ENCODE results near the gene KCNE1.

KCNE1 gene

DNA sequence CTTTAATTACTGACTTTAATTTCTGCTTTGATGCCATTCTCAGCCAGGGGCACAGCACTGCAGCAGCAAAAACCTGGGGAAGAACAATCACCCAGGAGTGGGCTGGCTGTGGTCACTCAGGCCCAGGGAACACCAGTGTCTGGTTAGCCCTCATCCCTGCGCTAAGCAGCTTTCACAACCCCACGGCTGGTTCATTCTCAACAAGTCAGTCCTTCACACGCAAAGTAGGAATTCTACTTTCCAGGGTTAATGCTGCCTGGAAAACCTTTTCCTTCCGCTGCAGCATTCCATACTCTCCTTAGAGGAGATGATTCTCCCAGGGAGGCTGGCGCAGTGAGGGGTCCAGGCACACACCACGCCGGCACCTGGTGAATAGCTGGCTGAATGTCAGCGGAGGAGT lies 24.3 kb upstream of the KCNE1 start:
- no peak for TF ChIP-seq YY1 (IDR thresholded peaks at IDR 0.05; ENCODE audit: low read depth)
- TF ChIP-seq NFIC (IDR thresholded peaks at IDR 0.05), result no peak
- no peak for TF ChIP-seq FOXM1 (IDR thresholded peaks at IDR 0.05; ENCODE audit: borderline replicate concordance, low read depth)
- TF ChIP-seq, protein P1, sequence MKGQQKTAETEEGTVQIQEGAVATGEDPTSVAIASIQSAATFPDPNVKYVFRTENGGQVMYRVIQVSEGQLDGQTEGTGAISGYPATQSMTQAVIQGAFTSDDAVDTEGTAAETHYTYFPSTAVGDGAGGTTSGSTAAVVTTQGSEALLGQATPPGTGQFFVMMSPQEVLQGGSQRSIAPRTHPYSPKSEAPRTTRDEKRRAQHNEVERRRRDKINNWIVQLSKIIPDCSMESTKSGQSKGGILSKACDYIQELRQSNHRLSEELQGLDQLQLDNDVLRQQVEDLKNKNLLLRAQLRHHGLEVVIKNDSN (IDR thresholded peaks at IDR 0.05), result no peak

DNA sequence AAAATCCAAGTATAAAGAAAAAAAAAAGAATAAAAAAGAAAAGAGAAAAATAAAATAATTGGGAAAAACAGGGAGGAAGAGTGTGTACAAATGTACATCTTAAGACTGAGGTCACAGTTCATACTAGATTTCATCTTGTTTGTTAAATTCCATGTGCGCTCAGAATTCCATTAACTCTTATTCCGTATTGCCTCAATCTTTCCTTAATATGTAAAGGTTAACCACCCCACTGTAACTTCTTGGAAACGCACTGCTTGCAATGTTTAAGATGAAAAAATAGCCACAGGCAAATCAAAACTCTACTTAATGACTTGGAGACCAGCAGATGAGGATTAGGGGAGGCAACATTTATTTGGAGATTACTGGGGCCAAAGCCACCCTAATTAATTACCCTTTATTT lies 23.9 kb upstream of the KCNE1 start:
- TF ChIP-seq RAD21 (IDR thresholded peaks at IDR 0.05; ENCODE audit: low read depth) (no peak), FOXM1 (IDR thresholded peaks at IDR 0.05; ENCODE audit: borderline replicate concordance, low read depth) (no peak), CREB1 (IDR thresholded peaks at IDR 0.05; ENCODE audit: low read depth) (no peak), TAF1 (IDR thresholded peaks at IDR 0.05; ENCODE audit: low read depth) (no peak), ZBTB7A (IDR thresholded peaks at IDR 0.05; ENCODE audit: low read depth) (no peak), EP300 (IDR thresholded peaks at IDR 0.05; ENCODE audit: borderline replicate concordance) (no peak), TCF12 (IDR thresholded peaks at IDR 0.05; ENCODE audit: low read depth) (no peak), YY1 (IDR thresholded peaks at IDR 0.05; ENCODE audit: low read depth) (no peak), CEBPB (IDR thresholded peaks at IDR 0.05) (no peak), EGR1 (IDR thresholded peaks at IDR 0.05) (no peak), TEAD4 (IDR thresholded peaks at IDR 0.05) (no peak), NFIC (IDR thresholded peaks at IDR 0.05) (no peak)
- TF ChIP-seq, protein P2, sequence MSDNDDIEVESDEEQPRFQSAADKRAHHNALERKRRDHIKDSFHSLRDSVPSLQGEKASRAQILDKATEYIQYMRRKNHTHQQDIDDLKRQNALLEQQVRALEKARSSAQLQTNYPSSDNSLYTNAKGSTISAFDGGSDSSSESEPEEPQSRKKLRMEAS (IDR thresholded peaks at IDR 0.05), result no peak
- TF ChIP-seq, protein P3, sequence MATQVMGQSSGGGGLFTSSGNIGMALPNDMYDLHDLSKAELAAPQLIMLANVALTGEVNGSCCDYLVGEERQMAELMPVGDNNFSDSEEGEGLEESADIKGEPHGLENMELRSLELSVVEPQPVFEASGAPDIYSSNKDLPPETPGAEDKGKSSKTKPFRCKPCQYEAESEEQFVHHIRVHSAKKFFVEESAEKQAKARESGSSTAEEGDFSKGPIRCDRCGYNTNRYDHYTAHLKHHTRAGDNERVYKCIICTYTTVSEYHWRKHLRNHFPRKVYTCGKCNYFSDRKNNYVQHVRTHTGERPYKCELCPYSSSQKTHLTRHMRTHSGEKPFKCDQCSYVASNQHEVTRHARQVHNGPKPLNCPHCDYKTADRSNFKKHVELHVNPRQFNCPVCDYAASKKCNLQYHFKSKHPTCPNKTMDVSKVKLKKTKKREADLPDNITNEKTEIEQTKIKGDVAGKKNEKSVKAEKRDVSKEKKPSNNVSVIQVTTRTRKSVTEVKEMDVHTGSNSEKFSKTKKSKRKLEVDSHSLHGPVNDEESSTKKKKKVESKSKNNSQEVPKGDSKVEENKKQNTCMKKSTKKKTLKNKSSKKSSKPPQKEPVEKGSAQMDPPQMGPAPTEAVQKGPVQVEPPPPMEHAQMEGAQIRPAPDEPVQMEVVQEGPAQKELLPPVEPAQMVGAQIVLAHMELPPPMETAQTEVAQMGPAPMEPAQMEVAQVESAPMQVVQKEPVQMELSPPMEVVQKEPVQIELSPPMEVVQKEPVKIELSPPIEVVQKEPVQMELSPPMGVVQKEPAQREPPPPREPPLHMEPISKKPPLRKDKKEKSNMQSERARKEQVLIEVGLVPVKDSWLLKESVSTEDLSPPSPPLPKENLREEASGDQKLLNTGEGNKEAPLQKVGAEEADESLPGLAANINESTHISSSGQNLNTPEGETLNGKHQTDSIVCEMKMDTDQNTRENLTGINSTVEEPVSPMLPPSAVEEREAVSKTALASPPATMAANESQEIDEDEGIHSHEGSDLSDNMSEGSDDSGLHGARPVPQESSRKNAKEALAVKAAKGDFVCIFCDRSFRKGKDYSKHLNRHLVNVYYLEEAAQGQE (IDR thresholded peaks at IDR 0.05; ENCODE audit: low read depth), result no peak
- TF ChIP-seq, protein P1 (IDR thresholded peaks at IDR 0.05), result no peak

DNA sequence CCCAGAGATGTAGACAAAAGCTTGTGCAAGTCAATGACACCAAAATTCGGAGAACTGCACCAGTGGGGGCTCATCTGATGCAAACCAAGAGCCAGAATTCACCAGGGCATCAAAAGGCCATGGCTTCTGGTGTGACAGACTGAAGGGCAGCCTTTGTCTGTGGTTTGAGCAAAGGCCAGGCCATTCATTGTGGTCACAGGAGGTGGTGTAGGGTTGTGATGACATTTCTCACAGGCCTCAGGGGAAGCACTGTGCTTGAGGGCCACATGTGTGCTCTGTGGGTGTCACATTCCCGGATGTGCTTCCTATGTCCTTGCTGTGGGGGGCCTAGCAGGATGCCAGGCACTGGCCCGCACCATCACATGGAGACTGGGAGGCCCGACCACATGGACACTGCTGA lies 22.5 kb upstream of the KCNE1 start:
- TF ChIP-seq, protein P2 (IDR thresholded peaks at IDR 0.05), result no peak
- TF ChIP-seq CREB1 (IDR thresholded peaks at IDR 0.05; ENCODE audit: low read depth) (no peak), EP300 (IDR thresholded peaks at IDR 0.05; ENCODE audit: borderline replicate concordance) (no peak), TAF1 (IDR thresholded peaks at IDR 0.05; ENCODE audit: low read depth) (no peak), ZBTB7A (IDR thresholded peaks at IDR 0.05; ENCODE audit: low read depth) (no peak), TCF12 (IDR thresholded peaks at IDR 0.05; ENCODE audit: low read depth) (no peak), YY1 (IDR thresholded peaks at IDR 0.05; ENCODE audit: low read depth) (no peak), CEBPB (IDR thresholded peaks at IDR 0.05) (no peak), FOXM1 (IDR thresholded peaks at IDR 0.05; ENCODE audit: borderline replicate concordance, low read depth) (no peak), RAD21 (IDR thresholded peaks at IDR 0.05; ENCODE audit: low read depth) (no peak), NFIC (IDR thresholded peaks at IDR 0.05) (no peak), TEAD4 (IDR thresholded peaks at IDR 0.05) (no peak), EGR1 (IDR thresholded peaks at IDR 0.05) (no peak)
- TF ChIP-seq, protein P1 (IDR thresholded peaks at IDR 0.05), result no peak
- TF ChIP-seq, protein P3 (IDR thresholded peaks at IDR 0.05; ENCODE audit: low read depth), result no peak

DNA sequence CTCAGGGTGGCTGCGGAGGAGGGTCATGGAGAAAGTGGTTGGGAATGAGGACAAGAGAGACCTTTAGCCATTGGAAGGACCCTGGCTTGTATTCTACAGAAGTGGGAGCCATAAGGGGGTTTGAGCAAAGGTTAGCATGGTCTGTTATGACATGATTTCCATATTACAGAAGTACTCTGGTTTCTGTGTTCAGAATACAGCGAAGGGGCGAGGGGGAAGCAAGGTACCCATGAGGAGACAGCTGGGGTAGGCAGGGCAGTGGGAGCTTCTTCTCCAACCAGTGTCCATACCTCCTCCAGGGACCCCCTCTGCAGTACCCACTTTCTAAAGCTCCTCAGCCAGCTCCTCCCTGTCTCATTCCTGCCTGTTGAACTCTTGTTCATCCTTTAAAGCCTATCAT lies 21.9 kb upstream of the KCNE1 start:
- TF ChIP-seq CREB1 (IDR thresholded peaks at IDR 0.05; ENCODE audit: low read depth) (no peak), NFIC (IDR thresholded peaks at IDR 0.05) (no peak), EGR1 (IDR thresholded peaks at IDR 0.05) (no peak), TCF12 (IDR thresholded peaks at IDR 0.05; ENCODE audit: low read depth) (no peak)

DNA sequence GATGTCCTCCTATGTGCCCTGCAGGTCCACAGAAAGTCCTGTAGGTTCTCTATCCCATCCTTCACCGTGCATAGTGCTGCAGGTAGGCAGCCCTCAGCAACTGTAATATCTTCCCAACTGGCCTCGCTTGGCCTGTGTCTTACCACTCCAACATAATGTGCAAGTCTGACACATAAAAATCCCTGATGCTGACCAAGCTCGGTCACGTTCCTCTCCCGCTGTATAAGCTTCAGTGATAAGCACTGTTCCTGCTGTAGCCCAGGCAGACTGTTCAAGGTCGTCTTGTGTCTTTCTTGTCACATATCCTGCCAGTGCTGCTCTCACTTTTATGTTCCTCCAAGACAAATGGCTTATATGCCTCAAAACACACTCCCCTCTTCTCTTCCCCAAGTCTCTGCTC lies 19.4 kb upstream of the KCNE1 start:
- no peak for TF ChIP-seq EGR1 (IDR thresholded peaks at IDR 0.05)
- TF ChIP-seq TEAD4 (IDR thresholded peaks at IDR 0.05), result no peak
- no peak for TF ChIP-seq TAF1 (IDR thresholded peaks at IDR 0.05; ENCODE audit: low read depth)
- TF ChIP-seq NFIC (IDR thresholded peaks at IDR 0.05), result no peak
- TF ChIP-seq ZBTB7A (IDR thresholded peaks at IDR 0.05; ENCODE audit: low read depth), result no peak
- no peak for TF ChIP-seq CREB1 (IDR thresholded peaks at IDR 0.05; ENCODE audit: low read depth)
- no peak for TF ChIP-seq YY1 (IDR thresholded peaks at IDR 0.05; ENCODE audit: low read depth)
- no peak for TF ChIP-seq TCF12 (IDR thresholded peaks at IDR 0.05; ENCODE audit: low read depth)
- no peak for TF ChIP-seq RAD21 (IDR thresholded peaks at IDR 0.05; ENCODE audit: low read depth)
- no peak for TF ChIP-seq CEBPB (IDR thresholded peaks at IDR 0.05)
- TF ChIP-seq FOXM1 (IDR thresholded peaks at IDR 0.05; ENCODE audit: borderline replicate concordance, low read depth), result no peak

DNA sequence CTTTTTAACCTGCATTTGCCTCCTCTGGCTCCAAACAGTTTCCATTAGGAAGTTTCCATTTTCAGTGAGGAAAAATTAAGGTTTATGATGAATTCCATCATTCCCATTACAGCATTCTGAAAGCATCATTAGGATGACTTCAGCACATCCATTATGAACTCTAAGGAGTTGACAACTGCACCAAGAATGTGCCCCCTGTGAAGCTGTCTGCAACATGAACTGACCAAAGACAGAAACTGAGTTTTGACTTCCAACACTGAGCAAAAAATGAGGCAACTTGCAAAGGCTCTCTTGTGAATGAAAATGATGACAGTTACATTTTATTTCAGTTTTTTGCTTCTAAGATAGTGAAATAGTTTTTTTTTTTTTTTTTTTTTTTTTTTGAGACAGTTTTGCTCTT lies 18.3 kb upstream of the KCNE1 start:
- TF ChIP-seq, protein P2 (IDR thresholded peaks at IDR 0.05), result no peak
- TF ChIP-seq TAF1 (IDR thresholded peaks at IDR 0.05; ENCODE audit: low read depth) (no peak), YY1 (IDR thresholded peaks at IDR 0.05; ENCODE audit: low read depth) (no peak), FOXM1 (IDR thresholded peaks at IDR 0.05; ENCODE audit: borderline replicate concordance, low read depth) (no peak), TCF12 (IDR thresholded peaks at IDR 0.05; ENCODE audit: low read depth) (no peak), RAD21 (IDR thresholded peaks at IDR 0.05; ENCODE audit: low read depth) (no peak), EGR1 (IDR thresholded peaks at IDR 0.05) (no peak), CEBPB (IDR thresholded peaks at IDR 0.05) (no peak), TEAD4 (IDR thresholded peaks at IDR 0.05) (no peak), NFIC (IDR thresholded peaks at IDR 0.05) (no peak)
- TF ChIP-seq, protein P1 (IDR thresholded peaks at IDR 0.05), result no peak

Data from Ishikawa (cell line).